Muscle of arm (tissue), 12 donors: ENCODE measurements around the gene EPN3. TPM values are rescaled to one million over a fixed set of nuclear protein-coding genes. Genes with fewer than 3 reads are reported as not detected.

Experiments
- DNase-seq: peaks from one replicate; pipeline ENCODE4 v3.0.0-alpha.2; 2013
- polyA plus RNA-seq, 12 donors: library from polyadenylated mRNA; unstranded; fragments of 120-200 nt; gene quantifications; one replicate each; pipeline ENCODE4 v1.2.1, GENCODE V29; 2013; ENCODE audit not compliant: insufficient read length in 12 of 12

EPN3 gene
- polyA plus RNA-seq, 12 donors = 0.77 to 12.8 (median 1.9) TPM; not detected in 1

- DNase-seq = no peak
Observed at GRCh38 chr17:50565402-50566350, 33.1 kb downstream of the EPN3 start.

- no peak for DNase-seq
Observed at GRCh38 chr17:50566886-50567285, 34.4 kb downstream of the EPN3 start.

GRCh38 chr17:50568659-50569058, 36.1 kb downstream of the EPN3 start:
- DNase-seq = no peak

DNA sequence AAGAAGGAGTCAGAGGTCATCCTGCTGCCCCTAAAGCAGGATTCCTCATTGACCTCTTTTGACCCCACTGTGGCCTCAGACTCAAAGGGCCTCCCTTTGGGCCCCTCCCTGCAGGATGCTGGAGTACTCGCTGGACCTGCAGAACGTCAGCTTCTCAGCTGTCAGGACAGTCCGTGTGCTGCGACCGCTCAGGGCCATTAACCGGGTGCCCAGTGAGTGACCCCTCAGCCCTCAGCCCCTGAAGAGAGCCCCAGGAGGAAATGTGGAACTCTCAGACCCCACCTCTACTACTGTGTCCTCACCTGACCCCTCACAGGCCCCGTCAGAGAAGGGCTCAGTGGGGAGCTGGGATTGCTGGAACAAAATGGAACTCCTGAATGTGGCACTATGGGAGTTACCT, 37.1 kb downstream of the EPN3 start:
- no peak for DNase-seq

DNA sequence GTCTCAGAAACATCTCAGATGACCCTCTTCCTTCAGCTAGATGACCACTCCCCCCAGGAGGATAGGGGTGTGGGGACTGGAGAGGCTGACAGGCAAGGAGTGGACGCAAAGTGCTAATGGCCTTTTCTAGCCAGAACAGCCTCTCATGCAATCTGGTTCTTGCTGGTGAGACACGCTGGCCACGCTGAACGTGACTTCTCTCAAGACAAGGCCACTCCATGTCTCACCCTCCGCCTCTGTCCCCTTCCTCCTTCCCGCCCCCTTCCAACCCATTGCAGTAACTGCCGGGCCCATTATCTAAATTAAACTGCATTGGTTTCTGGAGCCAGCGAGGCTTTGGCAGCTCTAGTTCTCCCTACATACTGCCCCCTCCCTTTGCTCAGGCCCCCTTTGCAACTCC, 37.5 kb downstream of the EPN3 start:
- no peak for DNase-seq

DNA sequence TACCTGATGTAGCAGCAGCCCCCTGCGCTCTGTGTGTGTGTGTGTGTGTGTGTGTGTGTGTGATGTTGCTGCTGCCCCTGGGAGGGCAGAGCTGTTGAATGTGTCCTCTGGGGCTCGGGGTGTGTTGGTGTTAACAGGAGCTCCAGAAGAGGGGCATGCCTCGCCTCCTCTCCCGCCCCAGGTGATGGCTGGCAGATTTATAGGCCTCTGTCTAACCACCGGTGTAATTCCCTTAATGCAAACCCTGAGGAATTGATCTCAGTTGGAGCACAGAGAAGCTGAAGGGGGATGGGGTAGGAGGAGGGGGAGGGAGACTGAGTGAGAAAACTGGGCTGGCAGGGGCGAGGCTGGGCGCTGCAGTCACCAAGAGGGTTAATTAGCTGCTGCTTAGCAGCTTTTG, 38.0 kb downstream of the EPN3 start:
- DNase-seq = no peak

- no peak for DNase-seq
Observed at GRCh38 chr17:50571681-50572080, 39.1 kb downstream of the EPN3 start.

DNA sequence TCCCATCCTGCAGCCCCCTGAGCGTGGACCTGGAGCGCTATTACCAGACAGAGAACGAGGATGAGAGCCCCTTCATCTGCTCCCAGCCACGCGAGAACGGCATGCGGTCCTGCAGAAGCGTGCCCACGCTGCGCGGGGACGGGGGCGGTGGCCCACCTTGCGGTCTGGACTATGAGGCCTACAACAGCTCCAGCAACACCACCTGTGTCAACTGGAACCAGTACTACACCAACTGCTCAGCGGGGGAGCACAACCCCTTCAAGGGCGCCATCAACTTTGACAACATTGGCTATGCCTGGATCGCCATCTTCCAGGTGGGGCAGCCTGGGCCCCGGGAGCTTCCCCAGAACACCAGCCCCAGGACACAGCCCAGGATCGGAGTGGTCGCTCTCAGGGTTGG, 40.0 kb downstream of the EPN3 start:
- no peak for DNase-seq

DNA sequence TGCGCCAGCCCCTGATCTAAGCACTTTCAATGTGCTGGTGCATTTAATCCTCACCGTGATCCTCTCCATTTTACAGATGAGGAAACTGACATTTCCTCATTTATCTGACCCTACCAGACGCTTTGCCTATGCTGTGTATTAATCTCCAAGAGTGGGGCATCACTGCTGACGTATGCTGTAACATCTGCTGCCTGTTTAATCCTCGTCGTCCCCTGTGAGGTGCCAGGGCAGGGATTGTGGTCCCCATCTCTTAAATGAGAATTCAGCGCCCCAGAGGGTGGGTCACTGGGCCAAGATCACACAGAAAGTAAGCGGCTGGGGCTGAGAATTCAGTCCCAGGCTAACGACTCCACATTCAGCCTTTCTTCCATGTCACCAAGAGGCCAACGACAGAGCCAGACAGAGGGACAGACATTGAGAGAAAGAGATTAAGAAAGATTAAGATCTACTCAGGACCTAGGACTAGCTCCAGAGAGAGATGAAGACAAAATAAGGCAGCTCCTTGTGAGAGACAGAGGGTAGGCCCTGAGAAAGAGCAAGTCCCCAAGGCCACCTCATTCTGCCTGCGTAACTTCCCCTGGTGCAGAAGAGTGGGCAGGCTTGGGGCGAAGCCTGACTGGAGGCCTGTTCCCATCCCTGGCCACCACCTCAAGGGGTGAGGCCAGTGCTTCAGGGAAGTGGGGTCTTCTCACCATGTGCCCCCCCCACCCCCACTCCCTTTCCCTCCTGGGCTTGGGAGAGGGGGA, 41.5 kb downstream of the EPN3 start:
- no peak for DNase-seq

DNA sequence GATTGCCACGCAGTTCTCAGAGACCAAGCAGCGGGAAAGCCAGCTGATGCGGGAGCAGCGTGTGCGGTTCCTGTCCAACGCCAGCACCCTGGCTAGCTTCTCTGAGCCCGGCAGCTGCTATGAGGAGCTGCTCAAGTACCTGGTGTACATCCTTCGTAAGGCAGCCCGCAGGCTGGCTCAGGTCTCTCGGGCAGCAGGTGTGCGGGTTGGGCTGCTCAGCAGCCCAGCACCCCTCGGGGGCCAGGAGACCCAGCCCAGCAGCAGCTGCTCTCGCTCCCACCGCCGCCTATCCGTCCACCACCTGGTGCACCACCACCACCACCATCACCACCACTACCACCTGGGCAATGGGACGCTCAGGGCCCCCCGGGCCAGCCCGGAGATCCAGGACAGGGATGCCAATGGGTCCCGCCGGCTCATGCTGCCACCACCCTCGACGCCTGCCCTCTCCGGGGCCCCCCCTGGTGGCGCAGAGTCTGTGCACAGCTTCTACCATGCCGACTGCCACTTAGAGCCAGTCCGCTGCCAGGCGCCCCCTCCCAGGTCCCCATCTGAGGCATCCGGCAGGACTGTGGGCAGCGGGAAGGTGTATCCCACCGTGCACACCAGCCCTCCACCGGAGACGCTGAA, 43.2 kb downstream of the EPN3 start:
- no peak for DNase-seq

GRCh38 chr17:50576864-50577263, 44.3 kb downstream of the EPN3 start:
- no peak for DNase-seq

- no peak for DNase-seq
Observed at GRCh38 chr17:50577451-50577954, 45.0 kb downstream of the EPN3 start.

GRCh38 chr17:50578173-50578572, 45.6 kb downstream of the EPN3 start:
- DNase-seq = no peak

DNA sequence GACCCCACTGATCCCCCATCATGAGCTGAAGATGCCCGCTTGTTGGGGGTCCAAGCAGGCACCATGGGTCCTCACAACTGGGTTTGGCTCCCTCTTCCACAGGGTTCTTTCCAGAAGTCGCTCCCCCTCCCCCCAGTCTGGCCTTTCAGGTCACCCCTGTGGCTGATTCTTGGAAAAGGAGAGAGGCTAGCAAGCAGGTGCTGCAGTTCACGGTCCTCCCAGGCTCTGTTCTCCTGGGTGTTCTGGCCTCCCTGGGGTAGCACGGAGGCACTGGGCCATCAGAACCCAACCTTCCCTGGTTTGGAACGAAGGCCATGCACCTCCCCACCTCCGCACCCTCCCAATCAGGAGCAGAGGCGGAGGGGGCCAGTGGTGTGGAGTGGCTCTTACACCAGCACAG, 46.9 kb downstream of the EPN3 start:
- no peak for DNase-seq

GRCh38 chr17:50580646-50581045, 48.1 kb downstream of the EPN3 start:
- DNase-seq = no peak

- DNase-seq = no peak
Observed at GRCh38 chr17:50581316-50581715, 48.8 kb downstream of the EPN3 start.

DNA sequence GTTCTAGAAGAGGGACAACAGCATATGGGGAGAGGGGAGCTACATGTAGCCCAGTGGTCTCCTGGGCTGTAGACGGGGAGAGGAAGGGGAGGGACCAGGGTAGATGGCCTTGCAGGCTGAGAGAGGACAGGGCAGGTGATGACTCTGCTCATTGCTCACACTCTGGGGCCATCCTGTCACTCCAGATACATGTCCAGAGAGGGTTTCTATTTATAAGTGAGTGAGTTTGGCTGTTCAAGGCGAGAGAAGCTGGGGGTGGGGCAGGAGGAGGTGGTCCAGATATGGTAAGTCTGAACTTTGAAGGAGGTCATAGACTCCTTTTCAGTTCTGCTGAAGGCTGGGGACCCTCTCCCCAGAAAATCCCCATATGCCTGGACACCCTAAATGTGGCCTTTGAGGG, 50.2 kb downstream of the EPN3 start:
- DNase-seq = no peak

GRCh38 chr17:50583641-50584040, 51.1 kb downstream of the EPN3 start:
- DNase-seq = no peak

DNA sequence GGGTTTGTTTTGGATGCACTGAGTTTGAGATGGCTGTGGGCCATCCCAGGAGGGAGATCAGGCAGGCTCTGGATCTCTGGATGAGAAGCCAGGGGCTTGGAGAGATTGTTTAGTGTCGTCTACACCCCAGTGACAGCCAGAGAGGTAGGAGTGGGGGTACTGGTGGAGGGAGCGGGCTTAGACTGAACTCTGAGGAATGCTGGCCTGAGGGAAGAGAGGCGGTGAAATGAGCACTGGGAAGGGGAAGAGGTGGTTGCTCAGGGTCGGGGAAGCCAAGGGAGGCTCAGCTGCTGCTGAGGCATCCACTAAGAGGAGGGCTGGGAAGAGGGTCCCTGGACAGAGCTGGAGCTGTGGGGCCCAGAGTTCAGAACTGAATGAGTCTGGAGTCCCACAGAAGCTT, 51.6 kb downstream of the EPN3 start:
- no peak for DNase-seq

DNA sequence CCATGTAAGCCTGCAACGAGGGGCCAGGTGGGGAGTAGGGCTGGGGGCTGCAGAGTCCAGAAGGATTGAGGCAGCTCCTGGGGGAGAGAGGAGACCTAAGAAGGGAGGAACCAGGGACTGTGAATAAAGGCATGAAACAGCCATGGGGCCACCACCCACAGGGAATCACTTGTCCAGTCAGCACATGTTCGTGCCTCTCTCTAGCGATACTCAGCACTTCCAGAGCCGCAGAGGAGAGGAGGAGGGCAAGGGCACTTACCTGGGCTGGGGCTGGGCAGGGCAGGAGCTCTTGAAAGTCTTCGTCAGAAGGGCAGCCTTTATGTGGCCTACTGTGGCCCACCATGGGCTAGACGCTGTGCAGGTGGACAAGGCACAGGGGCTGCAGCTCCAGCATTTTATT, 52.2 kb downstream of the EPN3 start:
- no peak for DNase-seq

DNA sequence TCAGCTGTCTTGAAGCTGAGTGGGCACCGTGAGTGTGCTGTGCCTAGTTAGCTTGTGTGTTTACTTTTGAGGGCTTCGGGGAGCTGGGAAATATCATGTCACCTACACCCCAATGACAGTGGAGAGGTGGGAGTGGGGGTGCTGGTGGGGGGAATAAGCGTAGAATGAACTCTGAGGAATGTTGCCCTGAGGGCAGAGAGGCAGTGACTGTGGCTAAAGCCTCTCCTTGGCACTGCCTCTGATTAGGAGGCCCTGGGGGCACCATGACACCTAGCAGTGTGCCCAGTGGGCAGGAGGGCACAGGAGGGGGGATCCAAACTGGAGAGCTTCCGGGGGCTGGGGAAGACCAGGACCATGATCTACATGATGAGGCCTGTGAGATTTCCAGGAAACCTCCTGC, 52.8 kb downstream of the EPN3 start:
- no peak for DNase-seq

- DNase-seq = no peak
Observed at GRCh38 chr17:50585891-50586290, 53.4 kb downstream of the EPN3 start.
